ENCODE data around the gene DCUN1D2.
"Not testable (repeated sequence)": the region's sequence is repeated elsewhere in the genome, so short reads cannot be mapped to it uniquely, and the experiment has no call there.

DCUN1D2 gene

GRCh38 chr13:113442354-113442984 lies 48.0 kb downstream of the DCUN1D2 start:
- no peak for DNase-seq

GRCh38 chr13:113441661-113442060 lies 48.9 kb downstream of the DCUN1D2 start:
- no peak for DNase-seq

GRCh38 chr13:113437408-113438010 lies 53.0 kb downstream of the DCUN1D2 start:
- no peak for DNase-seq

DNA sequence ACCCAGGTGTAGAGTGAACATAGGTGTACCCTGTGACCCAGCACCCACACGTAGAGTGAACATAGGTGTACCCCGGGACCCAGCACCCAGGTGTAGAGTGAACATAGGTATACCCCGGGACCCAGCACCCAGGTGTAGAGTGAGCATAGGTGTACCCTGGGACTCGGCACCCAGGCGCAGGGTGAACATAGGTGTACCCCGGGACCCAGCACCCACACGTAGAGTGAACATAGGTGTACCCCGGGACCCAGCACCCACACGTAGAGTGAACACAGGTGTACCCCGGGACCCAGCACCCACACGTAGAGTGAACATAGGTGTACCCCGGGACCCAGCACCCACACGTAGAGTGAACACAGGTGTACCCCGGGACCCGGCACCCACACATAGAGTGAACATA lies 53.6 kb downstream of the DCUN1D2 start:
- DNase-seq = not testable (repeated sequence)

DNA sequence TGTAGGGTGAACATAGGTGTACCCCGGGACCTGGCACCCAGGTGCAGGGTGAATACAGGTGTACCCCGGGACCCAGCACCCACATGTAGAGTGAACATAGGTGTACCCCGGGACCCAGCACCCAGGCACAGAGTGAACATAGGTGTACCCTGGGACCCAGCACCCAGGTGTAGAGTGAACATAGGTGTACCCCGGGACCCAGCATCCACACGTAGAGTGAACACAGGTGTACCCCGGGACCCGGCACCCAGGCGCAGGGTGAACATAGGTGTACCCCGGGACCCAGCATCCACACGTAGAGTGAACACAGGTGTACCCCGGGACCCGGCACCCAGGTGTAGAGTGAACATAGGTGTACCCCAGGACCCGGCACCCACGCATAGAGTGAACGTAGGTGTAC lies 54.6 kb downstream of the DCUN1D2 start:
- DNase-seq = not testable (repeated sequence)

GRCh38 chr13:113433391-113433916 lies 57.1 kb downstream of the DCUN1D2 start:
- no peak for DNase-seq

DNA sequence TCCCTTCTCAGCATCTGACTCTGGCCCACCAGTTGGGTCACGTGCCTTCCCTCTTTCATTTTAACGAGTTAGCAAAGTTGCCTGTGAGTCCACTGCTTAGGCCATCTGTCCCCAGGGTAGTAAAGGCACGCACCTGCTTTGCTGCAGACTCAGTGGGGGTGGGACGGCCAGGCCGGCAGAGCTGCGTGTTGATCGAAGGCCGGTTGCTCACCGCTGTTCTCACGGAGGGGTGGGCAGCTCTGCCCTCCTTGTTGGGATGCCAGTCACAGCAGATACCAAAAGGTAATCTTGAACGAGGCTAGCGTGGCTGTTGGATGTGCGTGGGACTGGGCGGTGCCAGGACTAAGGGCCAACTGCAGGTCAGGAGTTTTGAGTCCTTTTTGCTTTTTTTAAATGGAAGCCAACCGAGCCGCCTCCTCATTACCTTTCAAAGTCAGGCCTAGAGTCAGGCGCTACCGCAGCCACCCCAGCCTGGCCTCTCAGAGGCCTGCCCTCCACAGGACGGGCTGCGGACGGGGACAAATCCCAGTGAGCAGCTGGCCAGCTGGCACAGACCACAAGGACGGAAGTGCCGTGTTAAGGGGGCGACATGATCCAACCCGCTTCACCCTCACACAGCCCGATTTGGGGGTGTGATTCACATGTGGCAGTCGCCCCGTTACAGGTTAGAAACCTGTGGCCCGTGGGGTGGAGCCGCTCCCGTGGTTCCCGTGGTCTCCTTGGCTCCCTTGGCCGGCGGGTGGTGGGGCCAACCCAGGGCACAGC lies 57.8 kb downstream of the DCUN1D2 start:
- no peak for DNase-seq

DNA sequence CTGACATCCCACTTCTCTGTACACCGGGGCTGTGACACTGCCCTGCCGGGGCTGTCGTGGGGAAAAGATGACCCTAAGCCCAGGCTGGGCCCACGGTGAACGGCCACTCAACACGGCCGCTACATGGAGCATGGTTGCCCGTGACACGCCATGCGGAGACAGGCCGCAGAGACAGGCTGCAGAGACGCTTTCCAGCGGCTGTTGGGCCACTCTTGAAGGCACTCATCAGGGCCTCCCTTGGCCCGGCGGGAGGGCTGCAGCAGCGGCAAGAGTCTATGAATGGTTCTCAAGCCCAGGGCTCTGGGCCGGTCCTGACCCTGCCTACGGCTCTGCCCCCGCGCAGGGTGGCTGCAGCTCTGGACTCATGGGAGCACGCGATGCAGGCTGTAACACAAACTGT lies 59.3 kb downstream of the DCUN1D2 start:
- DNase-seq = no peak

- DNase-seq = no peak
These were observed 60.0 kb downstream of the DCUN1D2 start for GRCh38 chr13:113430378-113431110.

DNA sequence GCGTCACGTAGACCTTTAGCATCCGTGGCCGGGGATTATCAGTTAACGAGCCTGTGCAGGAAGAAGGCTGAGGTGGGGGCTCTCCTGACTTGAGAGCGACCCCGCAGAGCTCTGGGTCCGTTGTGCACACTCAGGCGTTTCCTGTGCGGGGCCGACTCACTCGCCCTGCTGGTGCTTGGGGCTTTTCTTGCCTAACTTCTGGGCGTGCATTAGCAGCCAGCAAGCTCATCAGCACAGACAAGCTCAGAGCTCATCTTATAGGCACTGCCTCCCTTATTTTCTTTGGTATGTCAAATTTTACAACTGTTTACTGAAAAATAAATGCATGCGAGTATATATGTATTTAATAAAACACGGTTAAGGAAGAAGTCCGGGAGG lies 60.9 kb downstream of the DCUN1D2 start:
- no peak for DNase-seq

- DNase-seq = no peak
These were observed 61.5 kb downstream of the DCUN1D2 start for GRCh38 chr13:113428871-113429607.

DNA sequence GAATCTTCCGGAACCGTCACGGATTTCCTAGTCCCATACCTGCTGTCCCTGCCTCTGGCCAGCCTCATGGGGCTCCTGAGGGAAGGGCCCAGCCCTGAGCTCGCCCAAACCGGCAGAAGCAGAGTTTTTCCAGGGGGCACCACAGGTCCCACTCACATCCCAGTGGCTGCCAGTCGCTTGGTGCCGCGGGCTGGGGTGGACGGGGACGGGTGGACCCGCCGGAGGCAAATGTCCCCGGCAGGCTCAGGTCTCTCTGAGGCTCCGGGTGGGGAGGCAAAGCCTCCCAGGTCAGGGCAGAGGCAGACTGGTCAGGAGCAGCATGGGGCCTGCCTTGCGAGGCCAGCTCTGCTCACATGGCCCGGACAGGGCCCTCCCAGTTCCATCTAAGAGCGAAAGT lies 62.0 kb downstream of the DCUN1D2 start:
- DNase-seq = no peak

GRCh38 chr13:113427562-113428468 lies 62.7 kb downstream of the DCUN1D2 start:
- no peak for DNase-seq

DNA sequence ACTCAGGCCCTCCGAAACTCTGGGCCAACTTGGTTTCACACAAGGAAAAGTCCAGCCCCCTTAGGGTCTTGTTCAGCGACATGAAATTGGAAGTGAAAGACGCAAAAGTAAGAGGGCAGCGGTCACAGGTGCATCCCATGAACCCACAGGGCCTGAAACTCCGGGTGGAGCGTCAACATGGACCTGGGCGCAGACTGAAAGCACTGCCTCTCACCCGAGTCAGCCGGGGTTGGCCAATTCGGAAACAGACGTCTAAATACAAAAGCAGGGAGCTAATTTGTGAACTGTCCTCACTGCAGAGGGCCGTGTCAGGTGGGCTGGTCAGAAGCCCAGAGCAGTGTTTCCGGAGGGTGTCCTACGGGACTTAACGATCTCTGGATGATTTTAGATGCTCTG lies 63.9 kb downstream of the DCUN1D2 start:
- DNase-seq = no peak

DNA sequence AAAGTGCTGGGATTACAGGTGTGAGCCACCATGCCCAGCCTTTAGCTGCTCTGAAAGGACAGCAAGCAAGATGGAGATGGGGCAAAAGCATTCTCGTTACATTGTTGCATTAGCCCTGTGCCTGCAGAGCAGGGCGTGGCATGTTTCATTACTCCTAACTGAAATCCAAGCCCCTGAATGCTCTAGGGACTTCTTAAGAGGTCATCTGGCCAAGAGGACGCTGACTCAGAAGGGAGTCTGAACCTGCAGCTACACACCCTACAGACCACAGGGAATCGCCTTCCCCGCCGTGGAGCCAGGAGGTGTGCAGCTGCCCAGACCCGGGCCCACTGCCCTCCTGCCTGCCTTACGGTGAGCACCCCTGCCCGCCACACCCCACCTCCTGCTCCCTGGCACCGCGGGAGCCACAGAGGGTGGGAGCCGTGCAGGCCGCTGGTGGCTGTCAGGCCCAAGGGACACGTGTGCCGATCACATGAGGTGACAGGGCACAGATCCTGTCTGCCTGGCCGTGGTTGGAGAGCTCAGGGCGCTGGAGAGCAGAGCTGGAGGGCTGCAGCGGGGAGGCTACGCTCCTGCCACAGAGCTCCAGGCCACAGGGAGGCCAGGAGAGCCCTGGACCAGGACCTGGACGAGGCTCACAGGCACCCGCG lies 64.4 kb downstream of the DCUN1D2 start:
- no peak for DNase-seq

GRCh38 chr13:113423520-113424163 lies 66.9 kb downstream of the DCUN1D2 start:
- no peak for DNase-seq

GRCh38 chr13:113422807-113423519 lies 67.5 kb downstream of the DCUN1D2 start:
- no peak for DNase-seq

DNA sequence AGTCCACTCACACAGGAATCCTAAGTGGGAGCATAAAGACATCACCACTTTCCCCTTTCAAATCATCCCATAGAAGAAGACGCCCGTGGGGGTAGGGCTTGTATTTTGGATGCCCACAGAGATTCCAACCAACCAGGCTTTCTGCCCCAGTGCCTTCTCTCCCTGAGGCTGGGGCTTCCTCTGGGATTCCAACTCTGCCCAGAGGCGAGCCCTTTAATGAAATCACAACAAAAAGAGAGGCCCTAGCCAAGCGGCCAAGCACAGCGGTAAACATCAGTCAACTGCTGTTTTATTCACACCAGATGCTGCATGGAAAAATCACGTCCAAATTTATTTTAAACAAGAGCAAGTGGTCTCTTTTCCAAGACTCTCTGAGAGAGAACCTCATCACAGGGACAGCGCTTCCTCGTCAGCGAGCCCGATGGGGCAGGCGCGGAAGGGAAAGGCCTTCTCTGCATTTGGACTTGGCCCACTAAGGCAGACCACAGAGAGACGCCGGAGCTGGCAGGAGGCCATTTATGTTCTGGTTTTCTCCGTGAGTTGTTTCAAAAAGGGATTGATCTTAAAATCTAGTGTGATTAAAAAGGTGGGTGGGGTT lies 68.7 kb downstream of the DCUN1D2 start:
- no peak for DNase-seq

Data from activated naive CD4-positive, alpha-beta T cell treated with Interleukin-2 at 50 U/mL for 16 hours (primary cell).